ENCODE data around the gene JPH2.

Gene JPH2

DNA sequence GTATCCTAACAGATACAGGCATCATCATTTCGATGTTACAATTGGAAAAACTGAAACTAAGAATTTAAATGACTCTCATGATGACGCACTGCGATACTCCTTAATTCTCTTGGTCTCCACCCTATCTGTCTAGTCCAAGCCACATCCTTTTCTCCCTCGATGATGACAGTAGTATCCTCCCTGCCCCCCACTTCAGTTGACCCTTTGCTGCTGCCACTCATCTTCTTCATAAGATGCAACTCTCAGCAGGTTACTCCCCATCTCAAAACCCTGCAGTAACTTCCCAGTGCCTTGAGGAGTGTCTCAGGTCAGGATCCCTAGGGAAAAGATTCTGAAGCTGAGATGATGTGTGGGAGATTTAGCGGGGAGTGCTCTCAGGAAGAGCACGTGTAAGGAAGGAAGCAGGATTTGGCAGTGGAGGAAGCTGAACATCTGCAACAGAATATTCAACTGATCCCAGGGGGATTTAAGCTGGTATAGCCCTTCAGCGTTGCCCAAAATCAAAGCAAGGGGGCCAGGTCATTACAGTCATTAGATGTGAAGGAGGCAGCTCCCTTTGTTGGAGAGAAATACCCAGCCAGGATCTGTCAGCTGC is 16.1 kb downstream of the JPH2 start:
- no peak overlapping the region for H3K4me3 ChIP-seq (ENCODE audit: low read depth, low read length)
- no peak for DNase-seq (ENCODE audit: low read depth)

GRCh38 chr20:44167736-44168135 is 19.3 kb downstream of the JPH2 start:
- H3K4me3 ChIP-seq (ENCODE audit: low read depth, low read length): no peak overlapping the region
- DNase-seq (ENCODE audit: low read depth): no peak

GRCh38 chr20:44166477-44166876 is 20.5 kb downstream of the JPH2 start:
- DNase-seq (ENCODE audit: low read depth): no peak
- no peak overlapping the region for H3K4me3 ChIP-seq (ENCODE audit: low read depth, low read length)

GRCh38 chr20:44166008-44166407 is 21.0 kb downstream of the JPH2 start:
- no peak overlapping the region for H3K4me3 ChIP-seq (ENCODE audit: low read depth, low read length)
- no peak for DNase-seq (ENCODE audit: low read depth)

DNA sequence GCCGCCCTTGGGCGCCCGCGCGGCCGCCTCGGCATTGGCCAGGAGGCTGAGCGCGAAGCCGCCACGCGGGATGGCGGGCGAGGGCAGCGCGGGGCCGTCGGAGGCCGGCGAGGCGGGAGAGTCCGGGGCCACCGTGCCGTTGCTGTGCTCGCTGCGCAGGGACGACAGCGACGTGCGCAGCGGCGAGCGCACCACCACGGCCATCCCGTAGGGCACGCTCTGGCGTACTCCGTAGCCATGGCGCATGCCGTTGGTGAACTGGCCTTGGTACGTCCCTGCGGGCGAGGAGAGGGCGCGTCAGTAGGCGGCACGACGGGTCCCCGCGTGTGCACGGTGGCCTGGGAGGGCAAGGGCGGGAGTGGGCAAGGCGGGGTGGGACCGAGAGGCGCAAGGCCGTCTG is 26.9 kb downstream of the JPH2 start:
- no peak for DNase-seq (ENCODE audit: low read depth)
- H3K4me3 ChIP-seq (ENCODE audit: low read depth, low read length): no peak overlapping the region

- H3K4me3 ChIP-seq (ENCODE audit: low read depth, low read length): no peak overlapping the region
- DNase-seq (ENCODE audit: low read depth): no peak
Measured at GRCh38 chr20:44159711-44160110, 27.3 kb downstream of the JPH2 start.

DNA sequence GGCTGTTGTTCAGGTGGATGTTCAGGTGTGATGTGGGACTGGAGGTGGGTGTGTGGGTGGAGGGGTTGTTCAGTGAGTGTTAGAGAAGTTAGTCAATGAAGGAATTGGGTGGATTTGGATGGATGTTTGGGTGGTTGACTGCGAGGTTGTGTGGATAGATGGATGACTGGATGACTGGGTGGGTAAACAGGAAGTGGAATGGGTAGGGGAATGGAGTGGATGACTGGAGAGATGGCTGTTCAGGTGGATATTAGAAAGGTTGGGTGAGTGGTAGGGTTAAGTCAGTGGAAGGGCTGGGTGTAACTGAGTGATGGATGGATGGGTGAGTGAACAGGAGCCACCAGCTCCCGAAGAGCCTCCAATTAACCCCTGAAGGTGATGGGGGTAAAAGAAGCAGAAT is 27.9 kb downstream of the JPH2 start:
- DNase-seq (ENCODE audit: low read depth): no peak
- no peak overlapping the region for H3K4me3 ChIP-seq (ENCODE audit: low read depth, low read length)

DNA sequence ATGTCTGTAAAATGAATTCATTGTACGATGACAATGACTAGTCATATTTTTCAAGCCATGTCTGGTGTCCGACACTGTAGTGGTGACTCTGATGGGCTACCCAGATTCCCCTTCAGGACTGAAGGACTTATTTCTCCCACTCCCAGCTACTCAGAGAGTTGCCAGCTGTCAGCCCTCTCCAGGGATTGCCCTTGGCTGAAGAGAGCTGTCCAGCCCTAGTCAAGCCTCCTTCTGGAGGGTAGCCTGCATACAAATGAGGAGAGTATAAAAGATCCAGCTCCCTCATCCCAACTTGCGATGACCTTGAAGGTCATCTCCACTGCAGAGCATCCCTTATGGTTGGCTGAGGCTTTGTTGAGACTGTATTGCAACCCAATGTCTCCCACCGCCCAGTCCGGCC is 29.9 kb downstream of the JPH2 start:
- no peak overlapping the region for H3K4me3 ChIP-seq (ENCODE audit: low read depth, low read length)
- DNase-seq (ENCODE audit: low read depth): no peak

- no peak for DNase-seq (ENCODE audit: low read depth)
- no peak overlapping the region for H3K4me3 ChIP-seq (ENCODE audit: low read depth, low read length)
Measured at GRCh38 chr20:44154521-44155001, 32.4 kb downstream of the JPH2 start.

DNA sequence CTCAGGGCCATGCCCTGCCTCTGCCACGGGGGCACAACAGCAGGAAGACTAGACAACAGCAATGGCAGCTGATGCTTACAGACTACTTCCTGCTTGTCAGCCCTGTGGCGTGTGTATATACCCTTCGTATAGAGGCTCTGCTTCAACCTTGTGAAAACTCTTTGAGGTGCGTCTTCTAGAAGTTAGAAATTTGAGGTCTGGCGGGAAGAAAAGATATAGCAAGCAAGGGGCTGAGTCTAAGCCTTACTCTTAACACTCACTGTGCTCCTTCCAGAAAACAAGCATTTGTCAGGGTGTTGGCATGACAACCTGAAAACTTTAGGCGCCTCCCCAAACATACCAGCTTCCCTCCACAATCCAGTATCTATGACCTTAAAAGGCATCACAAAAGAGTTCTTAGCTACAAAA is 33.3 kb downstream of the JPH2 start:
- no peak overlapping the region for H3K4me3 ChIP-seq (ENCODE audit: low read depth, low read length)
- no peak for DNase-seq (ENCODE audit: low read depth)

- no peak for DNase-seq (ENCODE audit: low read depth)
- H3K4me3 ChIP-seq (ENCODE audit: low read depth, low read length): no peak overlapping the region
Measured at GRCh38 chr20:44151621-44152416, 35.2 kb downstream of the JPH2 start.

DNA sequence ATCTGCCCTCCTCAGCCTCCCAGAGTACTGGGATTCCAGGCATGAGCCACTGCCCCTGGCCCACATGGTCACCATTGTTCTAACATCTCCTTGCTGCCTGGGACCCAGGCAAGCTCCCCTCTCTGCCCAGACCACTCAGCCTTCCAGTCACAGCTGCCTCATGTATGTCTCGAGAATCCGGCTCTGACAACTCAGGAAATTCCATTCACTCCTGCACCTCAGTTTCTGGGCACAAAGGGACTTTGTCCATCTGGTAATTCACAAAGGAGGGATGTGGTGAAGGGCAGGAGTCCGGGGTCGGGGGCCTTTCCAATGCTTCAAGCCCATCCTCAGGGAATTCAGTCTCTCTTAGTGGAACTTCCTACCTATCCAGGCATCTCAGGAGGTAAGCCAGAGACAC is 40.7 kb downstream of the JPH2 start:
- DNase-seq (ENCODE audit: low read depth): no peak
- H3K4me3 ChIP-seq (ENCODE audit: low read depth, low read length): no peak overlapping the region

DNA sequence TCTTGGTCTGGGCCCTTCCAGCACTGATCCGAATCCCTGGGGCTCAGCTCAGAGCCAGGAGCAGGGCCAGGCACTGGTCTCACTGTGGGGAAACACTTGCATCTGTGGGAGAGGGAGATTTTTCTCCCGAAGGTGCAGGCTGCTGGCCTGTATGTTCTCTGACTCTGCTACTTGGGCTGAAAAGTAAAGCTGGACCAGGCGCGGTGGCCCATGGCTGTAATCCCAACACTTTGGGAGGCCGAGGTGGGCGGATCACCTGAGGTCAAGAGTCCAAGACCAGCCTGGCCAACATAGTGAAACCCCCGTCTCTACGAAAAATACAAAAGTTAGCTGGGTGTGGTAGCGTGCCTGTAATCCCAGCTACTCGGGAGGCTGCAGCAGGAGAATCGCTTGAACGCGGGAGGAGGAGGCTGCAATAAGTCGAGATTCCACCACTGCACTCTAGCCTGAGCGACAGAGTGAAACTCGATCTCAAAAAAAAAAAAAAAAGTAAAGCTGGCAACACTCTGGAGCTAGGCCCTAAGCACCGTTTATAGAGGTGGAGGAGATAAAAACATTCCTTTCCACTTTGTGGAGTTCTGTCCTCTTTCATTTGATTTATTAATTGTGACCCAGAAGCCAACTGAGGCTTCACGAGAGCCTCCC is 41.7 kb downstream of the JPH2 start:
- H3K4me3 ChIP-seq (ENCODE audit: low read depth, low read length): no peak overlapping the region
- no peak for DNase-seq (ENCODE audit: low read depth)

DNA sequence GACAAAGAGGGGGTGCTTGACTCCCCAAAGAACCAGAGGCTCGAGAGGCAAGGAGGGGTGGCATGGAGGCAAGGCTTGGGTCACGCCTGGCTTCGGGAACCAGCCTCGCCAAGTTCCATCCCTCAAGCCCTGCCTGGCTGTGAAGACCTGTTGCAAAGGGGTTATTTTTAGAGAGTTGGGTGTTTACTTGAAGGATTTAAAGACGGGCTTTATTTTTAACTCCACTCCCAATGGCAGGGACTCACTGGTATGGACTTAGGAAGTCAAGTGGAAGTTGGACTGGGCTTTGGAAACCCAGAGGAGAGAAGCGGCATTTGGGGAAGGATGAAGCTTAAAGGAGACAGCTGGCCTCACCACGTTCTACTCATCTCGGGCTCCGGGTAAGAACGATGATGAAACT is 43.1 kb downstream of the JPH2 start:
- DNase-seq (ENCODE audit: low read depth): no peak
- no peak overlapping the region for H3K4me3 ChIP-seq (ENCODE audit: low read depth, low read length)

DNA sequence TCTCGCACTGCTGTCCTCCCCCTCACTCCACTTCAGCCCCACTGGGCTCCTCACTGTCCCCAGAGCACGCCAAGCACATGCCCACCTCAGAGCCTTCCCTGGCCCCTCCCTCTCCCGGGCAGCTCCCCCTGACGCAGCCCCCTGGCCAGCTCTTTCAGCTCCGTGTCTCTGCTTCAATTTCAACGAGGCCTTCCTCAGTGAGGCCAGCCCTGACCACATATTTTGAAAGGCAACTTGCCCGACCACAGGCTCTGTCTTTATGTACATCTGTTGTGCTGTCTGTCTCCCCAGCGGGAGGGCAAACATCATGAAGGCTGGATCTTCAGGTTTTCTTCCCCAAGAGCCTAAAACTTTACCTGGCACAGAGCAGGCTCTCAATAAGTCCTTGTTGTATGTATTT is 44.6 kb downstream of the JPH2 start:
- DNase-seq (ENCODE audit: low read depth): peak; percentile 50
- no peak overlapping the region for H3K4me3 ChIP-seq (ENCODE audit: low read depth, low read length)

DNA sequence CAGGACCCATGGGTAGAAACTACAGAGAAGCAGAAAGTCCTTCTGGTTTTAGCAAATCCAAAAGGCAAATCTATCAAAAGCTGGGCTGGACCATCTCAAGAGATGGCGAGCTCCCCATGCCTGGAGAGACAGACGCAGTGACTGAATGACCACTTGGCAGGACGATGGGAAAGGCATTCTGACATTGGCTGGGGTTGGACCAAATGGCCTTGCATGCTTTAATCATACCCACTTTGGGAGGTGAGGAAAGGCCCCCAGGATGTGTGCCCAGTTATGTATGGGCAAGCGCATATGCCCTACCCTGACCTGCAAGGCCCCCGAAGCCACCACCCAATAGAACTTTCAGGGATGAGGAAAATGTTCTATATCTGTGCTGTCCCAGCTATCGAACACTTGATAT is 45.1 kb downstream of the JPH2 start:
- H3K4me3 ChIP-seq (ENCODE audit: low read depth, low read length): no peak overlapping the region
- no peak for DNase-seq (ENCODE audit: low read depth)

DNA sequence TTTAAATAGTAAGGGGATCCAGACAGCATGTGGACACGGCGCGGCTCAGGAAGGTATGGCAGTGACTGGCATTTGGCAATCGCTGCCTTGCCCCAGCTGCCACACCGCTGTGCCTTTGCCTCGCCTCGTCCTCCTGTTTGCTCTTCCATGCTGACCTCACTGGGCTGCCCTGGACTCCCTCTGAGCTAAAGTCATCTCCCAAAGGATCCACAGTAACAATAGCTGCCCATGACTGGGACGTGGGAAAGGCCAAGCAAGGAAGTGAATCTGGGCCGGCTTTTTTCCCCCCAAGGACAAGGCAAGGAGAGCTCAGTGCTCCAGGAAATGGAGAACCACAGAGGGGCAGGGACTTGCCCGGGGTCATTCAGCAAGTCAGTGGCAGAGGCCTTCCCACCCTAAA is 48.1 kb downstream of the JPH2 start:
- no peak overlapping the region for H3K4me3 ChIP-seq (ENCODE audit: low read depth, low read length)
- no peak for DNase-seq (ENCODE audit: low read depth)

DNA sequence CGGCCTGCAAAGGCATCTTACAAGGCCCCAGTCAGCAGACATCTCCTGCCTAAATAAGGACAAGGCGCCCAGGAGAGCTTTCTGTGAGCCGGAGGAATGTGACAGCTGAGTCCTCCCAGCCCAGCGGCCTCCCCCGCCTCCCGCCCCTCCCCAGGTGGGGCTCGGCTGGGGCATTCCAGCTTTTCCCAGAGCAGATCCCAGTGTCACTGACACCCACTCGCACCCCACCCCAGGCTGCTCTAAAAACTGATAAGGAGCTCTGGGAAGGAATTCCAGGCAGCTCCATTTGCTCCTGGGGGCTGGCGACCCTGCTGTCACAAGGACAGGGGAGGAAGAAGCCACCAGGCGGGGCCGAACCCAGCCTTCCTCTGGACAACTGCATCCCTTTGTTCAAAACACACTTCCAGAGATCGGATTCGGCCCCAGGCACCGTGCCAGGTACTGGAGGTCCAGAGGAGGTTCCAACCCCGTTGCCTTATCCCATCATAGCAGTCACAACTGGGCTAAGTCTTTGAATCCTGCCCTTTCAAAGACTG is 49.7 kb downstream of the JPH2 start:
- no peak overlapping the region for H3K4me3 ChIP-seq (ENCODE audit: low read depth, low read length)
- peak; percentile 37 for DNase-seq (ENCODE audit: low read depth)

- no peak for DNase-seq (ENCODE audit: low read depth)
- no peak overlapping the region for H3K4me3 ChIP-seq (ENCODE audit: low read depth, low read length)
Measured at GRCh38 chr20:44136579-44137265, 50.3 kb downstream of the JPH2 start.

Measured in skeletal muscle cell (primary cell).